ENCODE data around the gene XXYLT1.

DNA sequence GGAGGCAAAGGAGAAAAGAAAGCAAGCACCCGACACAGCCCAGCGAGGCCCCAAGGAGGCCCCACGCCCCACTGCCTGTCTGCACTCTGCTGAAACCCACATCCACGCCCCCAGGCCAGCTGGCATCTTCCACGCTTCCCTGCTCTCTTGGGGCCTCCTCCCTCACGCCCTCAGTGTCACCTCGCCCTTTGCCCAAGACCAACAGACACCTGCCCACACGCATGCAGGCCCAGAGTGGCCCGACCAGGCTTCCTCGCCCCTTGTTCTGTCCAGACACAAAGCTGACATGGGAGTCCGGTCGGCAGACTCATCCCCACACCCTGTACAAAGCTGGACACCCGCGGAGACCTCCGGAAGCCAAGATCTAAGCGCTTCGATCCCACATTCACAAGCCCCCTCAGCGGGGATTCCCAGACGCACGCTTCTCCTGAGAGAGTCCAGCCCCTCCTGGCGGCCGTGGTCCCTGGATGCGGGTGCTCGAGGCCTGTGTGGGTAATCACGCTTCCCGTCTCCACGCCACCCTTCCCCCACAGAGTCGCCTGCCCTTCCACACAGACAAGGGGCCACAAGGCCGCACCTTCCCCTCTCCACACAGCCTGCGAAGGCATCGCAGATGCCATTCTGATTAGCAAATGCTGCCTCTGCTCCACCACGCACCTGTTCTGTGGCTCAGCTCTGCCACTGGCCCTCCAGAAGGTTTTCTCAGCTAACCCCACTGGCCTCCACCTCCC is 176.6 kb downstream of the XXYLT1 start:
- TF ChIP-seq, protein P1, sequence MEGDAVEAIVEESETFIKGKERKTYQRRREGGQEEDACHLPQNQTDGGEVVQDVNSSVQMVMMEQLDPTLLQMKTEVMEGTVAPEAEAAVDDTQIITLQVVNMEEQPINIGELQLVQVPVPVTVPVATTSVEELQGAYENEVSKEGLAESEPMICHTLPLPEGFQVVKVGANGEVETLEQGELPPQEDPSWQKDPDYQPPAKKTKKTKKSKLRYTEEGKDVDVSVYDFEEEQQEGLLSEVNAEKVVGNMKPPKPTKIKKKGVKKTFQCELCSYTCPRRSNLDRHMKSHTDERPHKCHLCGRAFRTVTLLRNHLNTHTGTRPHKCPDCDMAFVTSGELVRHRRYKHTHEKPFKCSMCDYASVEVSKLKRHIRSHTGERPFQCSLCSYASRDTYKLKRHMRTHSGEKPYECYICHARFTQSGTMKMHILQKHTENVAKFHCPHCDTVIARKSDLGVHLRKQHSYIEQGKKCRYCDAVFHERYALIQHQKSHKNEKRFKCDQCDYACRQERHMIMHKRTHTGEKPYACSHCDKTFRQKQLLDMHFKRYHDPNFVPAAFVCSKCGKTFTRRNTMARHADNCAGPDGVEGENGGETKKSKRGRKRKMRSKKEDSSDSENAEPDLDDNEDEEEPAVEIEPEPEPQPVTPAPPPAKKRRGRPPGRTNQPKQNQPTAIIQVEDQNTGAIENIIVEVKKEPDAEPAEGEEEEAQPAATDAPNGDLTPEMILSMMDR (IDR thresholded peaks at IDR 0.05; ENCODE audit: control extremely low read depth in 1 of 3, insufficient read depth in 1 of 3, low read depth in 1 of 3, low read length in 3 of 3) = peak in 1 of 3 experiments; percentile 13; a peak in 1 of 4 replicates
- TF ChIP-seq POLR2AphosphoS5 (IDR thresholded peaks at IDR 0.05; ENCODE audit: low read depth, low read length) (no peak), SUZ12 (IDR thresholded peaks at IDR 0.05; ENCODE audit: low read length) (no peak), EZH2 (IDR thresholded peaks at IDR 0.05; ENCODE audit: low read depth, low read length, severe bottlenecking) (no peak), RAD21 (IDR thresholded peaks at IDR 0.05 in 1 of 2, conservative IDR thresholded peaks at IDR 0.05 in 1 of 2; ENCODE audit: low read depth in 2 of 2, low read length in 2 of 2) (peak; percentile 20 to 37; a peak in 2 of 4 replicates), JUND (IDR thresholded peaks at IDR 0.05; ENCODE audit: low read length) (no peak), EP300 (IDR thresholded peaks at IDR 0.05; ENCODE audit: borderline replicate concordance in 1 of 2, low read depth in 2 of 2, low read length in 2 of 2) (no peak), POLR2A (IDR thresholded peaks at IDR 0.05; ENCODE audit: control extremely low read depth in 1 of 2, low read depth in 2 of 2, low read length in 2 of 2) (no peak), JUN (IDR thresholded peaks at IDR 0.05; ENCODE audit: low read depth, low read length) (no peak), EGR1 (IDR thresholded peaks at IDR 0.05; ENCODE audit: borderline replicate concordance, low read depth, low read length) (no peak)
